KMS-11 (cell line): ENCODE measurements around the gene PTGIS.

ENCODE experiments used
- H2AFZ ChIP-seq: fragments of 200-600 bp; sonication (generic); 2 replicates; pipeline ENCODE4 v1.6.1; 2016; ENCODE audit warnings: antibody characterized with exemption, mixed run types, low read depth
- H3K27ac ChIP-seq: fragments of 200-600 bp; sonication (generic); 2 replicates; pipeline ENCODE4 v1.6.1; 2016; ENCODE audit warnings: mild to moderate bottlenecking, mixed run types
- H3K27me3 ChIP-seq: fragments of 200-600 bp; sonication (generic); 2 replicates; pipeline ENCODE4 v1.6.1; 2017; ENCODE audit warnings: mild to moderate bottlenecking, low read depth, mixed run types, moderate library complexity; ENCODE audit not compliant: insufficient read depth
- H3K36me3 ChIP-seq: fragments of 200-600 bp; sonication (generic); 2 replicates; pipeline ENCODE4 v1.6.1; 2017; ENCODE audit warnings: mild to moderate bottlenecking, mixed run types; ENCODE audit not compliant: insufficient read depth
- H3K4me1 ChIP-seq: fragments of 200-600 bp; sonication (generic); 2 replicates; pipeline ENCODE4 v1.6.1; 2016; ENCODE audit warnings: mild to moderate bottlenecking, low read depth, mixed run types; ENCODE audit not compliant: poor library complexity, severe bottlenecking
- H3K4me2 ChIP-seq: fragments of 200-600 bp; sonication (generic); 2 replicates; pipeline ENCODE4 v1.7.0; 2016; ENCODE audit warnings: mild to moderate bottlenecking, mixed run types
- H3K4me3 ChIP-seq: fragments of 200-600 bp; sonication (generic); IDR thresholded peaks from 2 replicates; pipeline ENCODE4 v1.6.1; 2017; ENCODE audit warnings: low read depth, low read length, mixed read lengths; ENCODE audit not compliant: insufficient read depth
- H3K79me2 ChIP-seq: fragments of 200-600 bp; sonication (generic); 2 replicates; pipeline ENCODE4 v1.6.1; 2016; ENCODE audit warnings: low read depth, mixed run types; ENCODE audit not compliant: insufficient read depth
- H3K9ac ChIP-seq: fragments of 200-600 bp; sonication (generic); 2 replicates; pipeline ENCODE4 v1.6.1; 2016; ENCODE audit warnings: mild to moderate bottlenecking, mixed run types
- H4K20me1 ChIP-seq: fragments of 200-600 bp; sonication (generic); 2 replicates; pipeline ENCODE4 v1.6.1; 2016; ENCODE audit warnings: mild to moderate bottlenecking, mixed run types; ENCODE audit not compliant: insufficient read depth
- CTCF ChIP-seq: fragments of 200-600 bp; sonication (generic); conservative IDR thresholded peaks from 2 replicates; pipeline ENCODE4 v1.6.1; 2017; ENCODE audit warnings: low read depth, mild to moderate bottlenecking, antibody characterized with exemption, low read length, moderate library complexity, mixed read lengths

Gene PTGIS

GRCh38 chr20:49542514-49542991 lies 25.4 kb downstream of the PTGIS start:
- no peak overlapping the region for H3K4me2 ChIP-seq

GRCh38 chr20:49541733-49542513 lies 26.0 kb downstream of the PTGIS start:
- H3K4me3 ChIP-seq = no peak overlapping the region
- H4K20me1 ChIP-seq = no peaks in the 10 kb centered on the region
- no peak overlapping the region for H3K27ac ChIP-seq
- no peak overlapping the region for H2AFZ ChIP-seq
- H3K36me3 ChIP-seq = no peaks in the 10 kb centered on the region
- H3K27me3 ChIP-seq = no peaks in the 10 kb centered on the region
- no peaks in the 10 kb centered on the region for H3K4me1 ChIP-seq
- no peak overlapping the region for H3K4me2 ChIP-seq
- H3K9ac ChIP-seq = no peak overlapping the region
- H3K79me2 ChIP-seq = no peaks in the 10 kb centered on the region
- peak; percentile 96 for TF ChIP-seq CTCF

More at GRCh38 chr20:49542514-49542991, 25.4 kb downstream of the PTGIS start:
- H3K27ac ChIP-seq = no peak overlapping the region
- H3K36me3 ChIP-seq = no peaks in the 10 kb centered on the region
- no peak overlapping the region for H3K4me3 ChIP-seq
- no peaks in the 10 kb centered on the region for H4K20me1 ChIP-seq
- no peak overlapping the region for H3K9ac ChIP-seq
- H3K27me3 ChIP-seq = no peaks in the 10 kb centered on the region
- no peak for TF ChIP-seq CTCF
- no peaks in the 10 kb centered on the region for H3K79me2 ChIP-seq
- H2AFZ ChIP-seq = no peak overlapping the region
- H3K4me1 ChIP-seq = no peaks in the 10 kb centered on the region

- no peak overlapping the region for H3K4me3 ChIP-seq
- no peaks in the 10 kb centered on the region for H3K27me3 ChIP-seq
- no peak overlapping the region for H3K27ac ChIP-seq
- no peak overlapping the region for H3K9ac ChIP-seq
- H3K4me1 ChIP-seq = peaks cover 4% of the 10 kb centered on the region
- H3K36me3 ChIP-seq = no peaks in the 10 kb centered on the region
- no peak for TF ChIP-seq CTCF
- H3K4me2 ChIP-seq = no peak overlapping the region
- H3K79me2 ChIP-seq = no peaks in the 10 kb centered on the region
- H2AFZ ChIP-seq = no peak overlapping the region
- no peaks in the 10 kb centered on the region for H4K20me1 ChIP-seq
These were observed 27.1 kb downstream of the PTGIS start for GRCh38 chr20:49540687-49541435.

GRCh38 chr20:49540232-49540620 lies 27.7 kb downstream of the PTGIS start:
- no peak for TF ChIP-seq CTCF
- Histone ChIP-seq H3K27me3 (no peaks in the 10 kb centered on the region), H3K4me1 (peaks cover 11% of the 10 kb centered on the region), H2AFZ (no peak overlapping the region), H3K79me2 (no peaks in the 10 kb centered on the region), H3K4me2 (no peak overlapping the region), H3K36me3 (no peaks in the 10 kb centered on the region), H4K20me1 (no peaks in the 10 kb centered on the region), H3K27ac (no peak overlapping the region), H3K4me3 (no peak overlapping the region), H3K9ac (no peak overlapping the region)
